Esophagus muscularis mucosa (tissue), 4 donors: ENCODE results near the gene CLNK. TPM values are rescaled to one million over a fixed set of nuclear protein-coding genes. Genes with fewer than 3 reads are reported as not detected.

Experiments used
- DNase-seq: peaks from one replicate; pipeline ENCODE4 v3.0.0-alpha.2; 2017; ENCODE audit errors: extremely low spot score
- H3K27ac ChIP-seq, 4 donors: fragments of 200-600 bp; sonication (generic); replicated peaks in 1 of 4; 1 replicate in 3 of 4; 2 replicates in 1 of 4; pipeline ENCODE4 v1.5.1; 2016 to 2019; ENCODE audit warnings: mild to moderate bottlenecking in 1 of 4
- H3K27me3 ChIP-seq, 4 donors: fragments of 200-600 bp; sonication (generic); one replicate each; pipeline versions ENCODE4 v1.5.1 to v1.6.0; 2016 to 2019
- H3K36me3 ChIP-seq, 4 donors: fragments of 200-600 bp; sonication (generic); one replicate each; pipeline ENCODE4 v1.5.1; 2016 to 2019
- H3K4me1 ChIP-seq, 4 donors: fragments of 200-600 bp; sonication (generic); one replicate each; pipeline ENCODE4 v1.5.1; 2016 to 2019
- H3K4me3 ChIP-seq, 4 donors: fragments of 200-600 bp; sonication (generic); 1 replicate in 2 of 4; 2 replicates in 2 of 4; pipeline ENCODE4 v1.5.1; 2016 to 2019; ENCODE audit warnings: mild to moderate bottlenecking in 4 of 4, moderate library complexity in 1 of 4
- H3K9me3 ChIP-seq, 4 donors: fragments of 200-600 bp; sonication (generic); 1 replicate in 3 of 4; 2 replicates in 1 of 4; pipeline ENCODE4 v1.5.1; 2016 to 2019
- CTCF ChIP-seq, 3 experiments: fragments of 200-600 bp in 2 of 3; fragments of 450-650 bp in 1 of 3; sonication (generic) in 2 of 3; IDR thresholded peaks; one replicate each; pipeline ENCODE4 v1.5.1; 2017 to 2019; ENCODE audit warnings: antibody characterized with exemption in 3 of 3, mild to moderate bottlenecking in 2 of 3, moderate library complexity in 1 of 3
- EP300 ChIP-seq: sonication (generic); formaldehyde crosslinking; IDR thresholded peaks from one replicate; pipeline ENCODE4 v1.6.1; 2017; ENCODE audit warnings: antibody characterized with exemption
- POLR2A ChIP-seq: fragments of 450-650 bp; IDR thresholded peaks from one replicate; pipeline ENCODE4 v1.6.1; 2017; ENCODE audit warnings: antibody characterized with exemption, moderate library complexity, mild to moderate bottlenecking, low read depth
- POLR2AphosphoS5 ChIP-seq, 2 donors: sonication (generic); formaldehyde crosslinking; IDR thresholded peaks; one replicate each; pipeline ENCODE4 v1.6.1; 2017; ENCODE audit warnings: antibody characterized with exemption in 2 of 2
- WGBS: methylation state at CpG from one replicate; pipeline ENCODE4 v1.1.5; 2018; 5-methylcytosine and 5-hydroxymethylcytosine counted together
- intact Hi-C: fragments of 100-400 bp; cut with DNase I; formaldehyde crosslinking; loops from one replicate; pipeline ENCODE4 v1.15.1; 2023
- total RNA-seq, 4 donors: library from RNA; depleted of rRNA; stranded (reverse); fragments of >200 nt; gene quantifications; one replicate each; pipeline versions ENCODE4 v1.1.0 to v1.2.1, GENCODE V29; 2016

Gene CLNK
- total RNA-seq, 4 donors from 2014 or later, result not detected

- H3K27me3 ChIP-seq, result no peaks in the 10 kb centered on the region
- peaks cover 0 to 12% (median 6%) of the 10 kb centered on the region in 4 donors for H3K4me1 ChIP-seq
- no peak for TF ChIP-seq CTCF (IDR thresholded peaks at IDR 0.05)
- no peak for TF ChIP-seq EP300
- no peak for TF ChIP-seq POLR2A
- TF ChIP-seq POLR2AphosphoS5 (IDR thresholded peaks at IDR 0.05), result no peak
- no peak overlapping the region for H3K4me3 ChIP-seq
- intact Hi-C loops, result loop anchor here (10.0 kb wide), 2 partner anchors 844 to 1144 kb away; partner anchors contain the start of gene HS3ST1
- no peak for DNase-seq
- no peaks in the 10 kb centered on the region for H3K9me3 ChIP-seq
- H3K27ac ChIP-seq, result no peak overlapping the region
- H3K36me3 ChIP-seq, result no peaks in the 10 kb centered on the region
- 86% methylated on average over 3 of the region's 3 CpGs for WGBS
Observed at GRCh38 chr4:10581022-10581421, 103.5 kb downstream of the CLNK start.

GRCh38 chr4:10579648-10580047 is 104.9 kb downstream of the CLNK start:
- TF ChIP-seq EP300, result no peak
- no peak for TF ChIP-seq CTCF (IDR thresholded peaks at IDR 0.05)
- no peak for TF ChIP-seq POLR2AphosphoS5 (IDR thresholded peaks at IDR 0.05)
- no peak for TF ChIP-seq POLR2A
- DNase-seq, result no peak
- Histone ChIP-seq H3K27ac (no peak overlapping the region), H3K4me3 (no peak overlapping the region), H3K27me3 (no peaks in the 10 kb centered on the region), H3K9me3 (no peaks in the 10 kb centered on the region), H3K36me3 (no peaks in the 10 kb centered on the region), H3K4me1 (peaks cover 0 to 11% (median 6%) of the 10 kb centered on the region in 4 donors)
- 67% methylated on average over 1 of the region's 1 CpG for WGBS
- intact Hi-C loops, result loop anchor here (10.0 kb wide), 2 partner anchors 845 to 1145 kb away; partner anchors contain the start of gene HS3ST1

GRCh38 chr4:10577508-10578426 is 106.8 kb downstream of the CLNK start:
- no peak for DNase-seq
- Histone ChIP-seq H3K36me3 (no peaks in the 10 kb centered on the region), H3K9me3 (no peaks in the 10 kb centered on the region), H3K27me3 (no peaks in the 10 kb centered on the region), H3K4me3 (no peak overlapping the region), H3K4me1 (no peaks in the 10 kb centered on the region), H3K27ac (no peak overlapping the region)
- intact Hi-C loops, result no loop called here
- TF ChIP-seq CTCF (IDR thresholded peaks at IDR 0.05) (no peak), POLR2A (no peak), EP300 (no peak), POLR2AphosphoS5 (IDR thresholded peaks at IDR 0.05) (no peak)
- 57% methylated on average over 11 of the region's 11 CpGs for WGBS

- Histone ChIP-seq H3K4me1 (peaks cover 0 to 5% (median under 1%) of the 10 kb centered on the region in 4 donors), H3K36me3 (no peaks in the 10 kb centered on the region), H3K27me3 (no peaks in the 10 kb centered on the region), H3K27ac (no peak overlapping the region), H3K4me3 (no peak overlapping the region), H3K9me3 (no peaks in the 10 kb centered on the region)
- 42% methylated on average over 1 of the region's 1 CpG for WGBS
- no peak for TF ChIP-seq CTCF (IDR thresholded peaks at IDR 0.05)
- TF ChIP-seq POLR2AphosphoS5 (IDR thresholded peaks at IDR 0.05), result no peak
- TF ChIP-seq EP300, result no peak
- no peak for TF ChIP-seq POLR2A
- intact Hi-C loops, result no loop called here
- no peak for DNase-seq
Observed at GRCh38 chr4:10577018-10577417, 107.5 kb downstream of the CLNK start.
